ENCODE results near the gene NMUR1. TPM values are rescaled to one million over a fixed set of nuclear protein-coding genes. Genes with fewer than 3 reads are reported as not detected.
"Not testable (repeated sequence)": the region's sequence is repeated elsewhere in the genome, so short reads cannot be mapped to it uniquely, and the experiment has no call there.

The NMUR1 gene, protein sequence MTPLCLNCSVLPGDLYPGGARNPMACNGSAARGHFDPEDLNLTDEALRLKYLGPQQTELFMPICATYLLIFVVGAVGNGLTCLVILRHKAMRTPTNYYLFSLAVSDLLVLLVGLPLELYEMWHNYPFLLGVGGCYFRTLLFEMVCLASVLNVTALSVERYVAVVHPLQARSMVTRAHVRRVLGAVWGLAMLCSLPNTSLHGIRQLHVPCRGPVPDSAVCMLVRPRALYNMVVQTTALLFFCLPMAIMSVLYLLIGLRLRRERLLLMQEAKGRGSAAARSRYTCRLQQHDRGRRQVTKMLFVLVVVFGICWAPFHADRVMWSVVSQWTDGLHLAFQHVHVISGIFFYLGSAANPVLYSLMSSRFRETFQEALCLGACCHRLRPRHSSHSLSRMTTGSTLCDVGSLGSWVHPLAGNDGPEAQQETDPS
- polyA plus RNA-seq (2011; rRNA removed) (0.05 TPM in 1 of 2 replicates, not detected in the other), polyA plus RNA-seq (2017; fragmentation: RNase III; extraction: RNeasy Plus Mini Kit Qiagen cat#74134 plus additional on column Dnase treatment) (not detected in 3 replicates), polyA minus RNA-seq (2011; rRNA and poly(A)+ RNA removed) (not detected in 2 replicates)
- polyA plus RNA-seq (2012; cell fraction: cytosol; rRNA removed) = 0.03 TPM in 2 replicates
- 0.05 and 0.10 TPM in 2 replicates for polyA plus RNA-seq (2012; cell fraction: nucleus; rRNA removed)

DNA sequence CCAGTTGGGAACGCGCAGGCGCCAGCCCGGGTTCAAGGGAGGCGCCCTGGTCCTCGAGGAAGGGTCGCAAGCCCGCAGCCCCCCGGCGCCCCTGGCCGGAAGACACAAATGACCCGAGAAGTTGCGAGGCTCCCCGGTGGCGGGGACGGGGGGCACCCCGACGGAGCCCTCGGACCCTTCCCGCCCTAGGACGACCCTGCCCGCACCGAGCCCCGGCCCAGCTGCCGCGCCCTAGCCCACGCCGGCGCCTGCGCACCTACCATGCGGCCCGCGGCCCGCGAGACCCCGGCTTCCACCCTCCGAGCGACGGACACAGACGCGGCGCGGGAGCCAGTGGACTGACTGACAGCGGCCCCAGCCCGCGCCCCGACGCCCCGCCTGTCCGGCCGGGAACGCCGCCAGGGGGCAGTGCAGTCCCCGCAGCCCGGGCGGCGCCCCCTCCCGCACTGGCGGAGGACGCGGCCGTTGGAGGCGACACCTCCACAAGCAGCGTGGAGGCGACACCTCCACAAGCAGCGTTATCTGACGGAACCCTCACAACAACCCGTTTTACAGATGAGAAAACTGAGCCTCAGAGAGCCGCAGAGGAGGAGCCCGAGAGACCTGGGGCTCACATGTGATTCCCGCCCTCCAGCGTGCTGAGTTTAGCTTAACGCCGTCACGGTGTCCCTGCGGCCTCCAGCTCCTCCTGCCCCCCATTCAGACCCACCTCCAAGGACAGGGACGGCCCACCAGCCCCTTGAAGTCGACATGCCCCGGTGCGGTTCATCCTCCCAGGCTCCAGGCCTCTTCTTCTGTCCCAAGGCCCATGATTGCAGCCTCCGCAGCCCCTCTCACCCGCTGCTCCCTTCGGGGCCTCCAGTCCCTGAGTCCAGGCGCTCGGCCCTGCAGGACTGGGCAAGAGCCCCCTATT is at the start of gene NMUR1:
TSS of gene NMUR1 (minus strand) at position 347 of the 913 bp plus-strand sequence. CDS start at position 263, 84 bp downstream.
- ATAC-seq (peak; percentile 62 to 90), FAIRE-seq (no peak), DNase-seq (ENCODE audit: low read depth in 1 of 2, low spot score in 1 of 2) (peak; percentile 48 to 52)
- POLR2A ChIA-PET = no interaction called here
- TF ChIP-seq, protein P1, sequence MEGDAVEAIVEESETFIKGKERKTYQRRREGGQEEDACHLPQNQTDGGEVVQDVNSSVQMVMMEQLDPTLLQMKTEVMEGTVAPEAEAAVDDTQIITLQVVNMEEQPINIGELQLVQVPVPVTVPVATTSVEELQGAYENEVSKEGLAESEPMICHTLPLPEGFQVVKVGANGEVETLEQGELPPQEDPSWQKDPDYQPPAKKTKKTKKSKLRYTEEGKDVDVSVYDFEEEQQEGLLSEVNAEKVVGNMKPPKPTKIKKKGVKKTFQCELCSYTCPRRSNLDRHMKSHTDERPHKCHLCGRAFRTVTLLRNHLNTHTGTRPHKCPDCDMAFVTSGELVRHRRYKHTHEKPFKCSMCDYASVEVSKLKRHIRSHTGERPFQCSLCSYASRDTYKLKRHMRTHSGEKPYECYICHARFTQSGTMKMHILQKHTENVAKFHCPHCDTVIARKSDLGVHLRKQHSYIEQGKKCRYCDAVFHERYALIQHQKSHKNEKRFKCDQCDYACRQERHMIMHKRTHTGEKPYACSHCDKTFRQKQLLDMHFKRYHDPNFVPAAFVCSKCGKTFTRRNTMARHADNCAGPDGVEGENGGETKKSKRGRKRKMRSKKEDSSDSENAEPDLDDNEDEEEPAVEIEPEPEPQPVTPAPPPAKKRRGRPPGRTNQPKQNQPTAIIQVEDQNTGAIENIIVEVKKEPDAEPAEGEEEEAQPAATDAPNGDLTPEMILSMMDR (IDR thresholded peaks at IDR 0.05) = peak; percentile 90
- TF ChIP-seq TFCP2L1 (CRISPR knock-in tag; IDR thresholded peaks at IDR 0.05) = no peak
- TF ChIP-seq NFE2L2 (conservative IDR thresholded peaks at IDR 0.05; ENCODE audit: low read length) = no peak
- peak; percentile 72 for TF ChIP-seq SMC3 (IDR thresholded peaks at IDR 0.05)
- TF ChIP-seq, protein P2, sequence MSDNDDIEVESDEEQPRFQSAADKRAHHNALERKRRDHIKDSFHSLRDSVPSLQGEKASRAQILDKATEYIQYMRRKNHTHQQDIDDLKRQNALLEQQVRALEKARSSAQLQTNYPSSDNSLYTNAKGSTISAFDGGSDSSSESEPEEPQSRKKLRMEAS (IDR thresholded peaks at IDR 0.05) = peak; percentile 49; the same call in 1 of the 2 replicates
- peak; percentile 20 to 57; a peak in 4 of 5 replicates for TF ChIP-seq RAD21 (conservative IDR thresholded peaks at IDR 0.05 in 1 of 2, IDR thresholded peaks at IDR 0.05 in 1 of 2)
- TF ChIP-seq, protein P3, sequence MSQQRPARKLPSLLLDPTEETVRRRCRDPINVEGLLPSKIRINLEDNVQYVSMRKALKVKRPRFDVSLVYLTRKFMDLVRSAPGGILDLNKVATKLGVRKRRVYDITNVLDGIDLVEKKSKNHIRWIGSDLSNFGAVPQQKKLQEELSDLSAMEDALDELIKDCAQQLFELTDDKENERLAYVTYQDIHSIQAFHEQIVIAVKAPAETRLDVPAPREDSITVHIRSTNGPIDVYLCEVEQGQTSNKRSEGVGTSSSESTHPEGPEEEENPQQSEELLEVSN (IDR thresholded peaks at IDR 0.05; ENCODE audit: borderline replicate concordance, low read depth) = 0 out of 2 replicates have a peak, but pooled peaks have one; percentile 25
- 0 out of 2 replicates have a peak, but pooled peaks have one; percentile 49 for TF ChIP-seq MAZ (IDR thresholded peaks at IDR 0.05; ENCODE audit: borderline replicate concordance, low read depth, low read length)
- Histone ChIP-seq H3K4me3 (peak within 1 kb of the TSS; percentile 44), H3K4me1 (peaks cover 4% of the 10 kb centered on the region; the same call in 1 of the 3 replicates), H3K27ac (peak within 1 kb of the TSS; percentile 30 to 82; a peak in 4 of 6 replicates), H3K4me2 (peak within 1 kb of the TSS; percentile 90), H3K9me3 (no peaks in the 10 kb centered on the region)
- WGBS (ENCODE audit: missing lambda C conversion rate) = 81% methylated on average over 13 of the region's 85 CpGs
- CTCF ChIA-PET = interaction anchor here (0.6 to 3.6 kb wide), 18 partner anchors 9 to 224 kb away, joined by 3 to 14 read pairs (median 3); no protein-coding TSS in a partner anchor

DNA sequence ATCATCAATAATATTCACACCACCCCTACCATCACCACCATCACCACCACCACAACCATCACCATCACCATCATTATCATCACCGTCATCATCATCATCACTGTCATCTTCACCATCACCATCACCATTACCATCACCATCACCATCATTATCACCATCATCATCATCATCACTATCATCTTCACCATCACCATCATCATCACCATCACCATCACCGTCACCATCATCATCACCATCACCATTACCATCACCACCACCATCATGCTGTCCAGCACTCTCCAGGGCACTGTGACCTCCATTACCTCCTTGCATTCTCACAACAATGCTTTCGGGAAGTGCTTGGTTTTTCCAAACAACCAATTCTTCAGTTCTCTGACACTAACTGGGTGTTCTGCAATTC is 49.3 kb upstream of the NMUR1 start:
- 49% methylated on average over 3 of the region's 3 CpGs for WGBS (ENCODE audit: missing lambda C conversion rate)
- H3K9me3 ChIP-seq = peaks cover 3% of the 10 kb centered on the region; the same call in 1 of the 3 replicates
- no peak for ATAC-seq
- H3K27ac ChIP-seq = no peak overlapping the region
- CTCF ChIA-PET = no interaction called here
- no peaks in the 10 kb centered on the region for H3K4me1 ChIP-seq
- H3K4me3 ChIP-seq = no peak overlapping the region
- POLR2A ChIA-PET = no interaction called here
- no peak for TF ChIP-seq TP53 (CRISPR knock-in tag; IDR thresholded peaks at IDR 0.05)
- no peak for TF ChIP-seq HOXB13 (CRISPR knock-in tag; IDR thresholded peaks at IDR 0.05; ENCODE audit: low read depth)
- TF ChIP-seq BHLHE40 (IDR thresholded peaks at IDR 0.05; ENCODE audit: low read depth, low read length) = no peak
- TF ChIP-seq RFX5 (IDR thresholded peaks at IDR 0.05) = no peak
- TF ChIP-seq ZFP36 (IDR thresholded peaks at IDR 0.05; ENCODE audit: borderline replicate concordance, partially characterized antibody) = no peak
- TF ChIP-seq ZNF302 (CRISPR knock-in tag; IDR thresholded peaks at IDR 0.05) = no peak
- TF ChIP-seq FOSB (CRISPR knock-in tag; IDR thresholded peaks at IDR 0.05) = no peak
- TF ChIP-seq MYC (IDR thresholded peaks at IDR 0.05; ENCODE audit: borderline replicate concordance, low read length) = no peak
- TF ChIP-seq RARB (CRISPR knock-in tag; IDR thresholded peaks at IDR 0.05) = no peak
- TF ChIP-seq, protein P3 (IDR thresholded peaks at IDR 0.05; ENCODE audit: borderline replicate concordance, low read depth) = no peak
- TF ChIP-seq GATA3 (IDR thresholded peaks at IDR 0.05; ENCODE audit: borderline replicate concordance) = no peak
- TF ChIP-seq, protein P4, sequence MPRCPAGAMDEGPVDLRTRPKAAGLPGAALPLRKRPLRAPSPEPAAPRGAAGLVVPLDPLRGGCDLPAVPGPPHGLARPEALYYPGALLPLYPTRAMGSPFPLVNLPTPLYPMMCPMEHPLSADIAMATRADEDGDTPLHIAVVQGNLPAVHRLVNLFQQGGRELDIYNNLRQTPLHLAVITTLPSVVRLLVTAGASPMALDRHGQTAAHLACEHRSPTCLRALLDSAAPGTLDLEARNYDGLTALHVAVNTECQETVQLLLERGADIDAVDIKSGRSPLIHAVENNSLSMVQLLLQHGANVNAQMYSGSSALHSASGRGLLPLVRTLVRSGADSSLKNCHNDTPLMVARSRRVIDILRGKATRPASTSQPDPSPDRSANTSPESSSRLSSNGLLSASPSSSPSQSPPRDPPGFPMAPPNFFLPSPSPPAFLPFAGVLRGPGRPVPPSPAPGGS (IDR thresholded peaks at IDR 0.05) = no peak
- no peak for TF ChIP-seq EHMT2 (IDR thresholded peaks at IDR 0.05; ENCODE audit: low read depth)
- no peak for TF ChIP-seq EHF (CRISPR knock-in tag; IDR thresholded peaks at IDR 0.05)
- TF ChIP-seq KDM1A (IDR thresholded peaks at IDR 0.05; ENCODE audit: low read depth) = no peak
- TF ChIP-seq PHF8 (IDR thresholded peaks at IDR 0.05; ENCODE audit: borderline replicate concordance, low read depth) = no peak
- DNase-seq (ENCODE audit: low read depth in 1 of 2, low spot score in 1 of 2) = no peak
- no peak for FAIRE-seq
- H3K4me2 ChIP-seq = no peak overlapping the region

DNA sequence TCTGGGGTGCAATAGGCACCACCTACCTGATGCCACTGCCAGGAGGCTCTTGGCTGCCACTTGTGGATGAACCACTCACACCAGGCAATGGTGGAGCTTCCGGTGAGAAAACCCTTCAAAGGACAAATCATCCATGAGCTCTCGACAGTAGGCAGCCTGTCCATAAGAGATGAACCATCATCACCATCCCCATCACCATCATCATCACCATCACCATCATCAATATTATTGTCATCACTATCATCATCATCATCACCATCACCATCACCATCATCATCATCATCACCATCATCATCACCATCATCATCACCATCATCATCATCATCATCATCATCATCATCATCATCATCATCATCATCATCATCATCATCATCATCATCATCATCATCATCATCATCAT is 48.4 kb upstream of the NMUR1 start:
- ATAC-seq; DNase-seq (ENCODE audit: low read depth in 1 of 2, low spot score in 1 of 2); H3K4me2 ChIP-seq; H3K9me3 ChIP-seq; FAIRE-seq; H3K27ac ChIP-seq; H3K4me1 ChIP-seq; H3K4me3 ChIP-seq: not testable (repeated sequence)
- 96% methylated on average over 2 of the region's 2 CpGs for WGBS (ENCODE audit: missing lambda C conversion rate)
- POLR2A ChIA-PET = interaction anchor here (0.6 kb wide), 1 partner anchor 95 kb away, joined by 3 read pairs; no protein-coding TSS in a partner anchor
- CTCF ChIA-PET = interaction anchor here (1.2 to 1.8 kb wide), 4 partner anchors 12 to 96 kb away, joined by 3 to 5 read pairs (median 4); no protein-coding TSS in a partner anchor

Measured in A549 (cell line).